Cardiac septum (tissue), 1 donor: ENCODE data around the gene GPRASP1. TPM values are rescaled to one million over a fixed set of nuclear protein-coding genes. Genes with fewer than 3 reads are reported as not detected.

Experiments used
- DNase-seq: peaks from one replicate; pipeline ENCODE4 v3.0.0-alpha.2; 2020; ENCODE audit warnings: low spot score
- intact Hi-C: fragments of 100-400 bp; cut with DNase I; formaldehyde crosslinking; loops from one replicate; pipeline ENCODE4 v1.14.0; 2022
- total RNA-seq: library from RNA; stranded (reverse); fragmentation: NEBNext Ultra II Directional; extraction: Animal tissue kit (Norgen Biotek cat#: 25700); gene quantifications from one replicate; pipeline ENCODE4 v1.2.1, GENCODE V29; 2021
- donor health status: DM: no; HTN: no; CAD: no.

GPRASP1 gene
- total RNA-seq, 1 donor from 2014 or later = 8.2 TPM

DNA sequence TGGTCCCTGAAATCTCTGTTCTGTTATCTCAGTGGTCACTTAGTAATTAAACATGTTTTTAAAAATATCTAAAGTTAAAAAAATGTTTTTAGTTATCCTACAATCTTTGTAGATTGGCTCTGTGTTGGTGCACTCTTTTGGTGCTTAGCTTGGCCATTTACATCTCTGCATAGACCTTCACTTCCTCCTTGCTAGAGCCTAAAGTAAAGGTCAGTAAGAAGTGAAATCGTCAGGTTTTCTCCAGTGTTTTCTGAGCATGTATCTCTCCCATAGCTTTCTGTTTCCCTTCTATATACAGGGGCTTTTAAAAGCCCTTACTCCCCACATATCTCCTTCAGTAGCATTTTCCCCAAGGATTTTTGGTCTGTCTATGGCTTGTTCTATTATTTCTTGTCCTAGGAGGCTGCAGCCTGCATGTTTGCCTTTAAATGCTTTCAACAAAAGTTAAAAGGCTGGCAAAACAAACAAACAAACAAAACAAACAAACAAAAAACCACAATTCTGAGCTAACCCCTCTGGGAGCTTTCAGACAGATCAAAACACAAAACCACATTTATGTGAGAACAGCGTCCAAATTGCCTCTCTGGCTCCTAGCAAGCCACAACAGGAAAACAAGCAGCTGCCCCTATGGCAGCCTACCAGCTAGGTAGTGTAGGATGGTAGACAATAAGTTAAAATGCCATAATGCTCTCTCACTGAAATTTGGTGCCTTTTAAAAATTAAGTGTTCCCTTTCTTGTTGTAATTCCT lies 33.7 kb downstream of the GPRASP1 start:
- intact Hi-C loops = no loop called here
- DNase-seq = no peak

DNA sequence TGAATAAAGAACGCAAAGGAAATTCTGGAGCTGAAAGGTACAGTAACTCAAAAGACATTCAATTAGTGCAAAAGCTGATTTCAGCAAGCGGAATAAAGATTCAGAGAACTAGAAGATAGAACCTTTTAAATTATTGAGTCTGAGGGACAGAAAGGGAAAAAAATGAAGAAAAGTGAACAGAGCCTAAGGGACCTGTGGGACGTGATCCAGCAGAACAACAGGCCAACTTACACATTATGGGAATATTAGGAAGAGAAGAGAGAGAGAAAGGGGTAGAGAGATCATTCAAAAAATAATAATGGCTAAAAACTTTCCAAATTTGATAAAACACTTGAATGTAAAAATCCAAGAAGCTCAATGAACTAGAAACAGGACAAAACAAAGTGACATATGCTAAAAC lies 43.5 kb downstream of the GPRASP1 start:
- intact Hi-C loops = no loop called here
- no peak for DNase-seq

DNA sequence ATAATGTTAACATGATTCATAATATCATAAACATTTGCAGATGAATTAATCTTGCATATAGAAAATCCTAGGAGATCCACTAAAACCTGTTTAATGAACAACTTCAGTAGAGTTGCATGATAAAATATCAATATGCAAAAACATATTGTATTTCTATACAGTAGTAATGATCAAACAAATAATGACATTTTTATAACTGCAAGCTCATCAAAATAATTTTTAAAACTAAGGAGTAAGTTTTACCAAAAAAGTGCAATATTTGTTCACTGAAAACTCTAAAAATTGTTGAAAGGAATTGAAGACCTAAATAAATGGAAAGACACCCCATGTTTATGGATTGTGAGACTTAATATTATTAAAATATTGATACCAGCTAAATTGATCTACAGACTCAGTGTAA lies 45.0 kb downstream of the GPRASP1 start:
- intact Hi-C loops = no loop called here
- DNase-seq = no peak

DNA sequence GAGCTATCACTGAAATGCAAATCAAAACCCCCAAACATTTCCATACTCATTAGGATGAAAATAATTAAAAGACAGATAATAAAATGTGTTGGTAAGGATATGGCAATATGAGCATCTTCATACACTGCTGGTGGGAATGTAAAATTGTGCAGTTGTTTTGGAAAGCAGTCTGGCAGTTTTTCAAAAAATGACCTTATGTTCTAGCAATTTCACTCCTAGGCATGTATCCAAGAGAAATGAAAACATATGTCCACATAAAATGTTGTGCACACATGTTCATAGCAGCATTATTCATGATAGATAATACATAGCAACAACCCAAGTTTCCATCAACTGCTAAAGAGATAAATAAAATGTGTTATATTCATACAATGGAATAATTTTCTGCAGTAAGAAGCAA lies 46.2 kb downstream of the GPRASP1 start:
- no peak for DNase-seq
- intact Hi-C loops = no loop called here

Other genes starting within 250 kb of the GPRASP1 start
- not detected for gene NXF2B, start 211.5 kb upstream of the GPRASP1 start, total RNA-seq
- not detected for gene TCP11X2, start 179.7 kb upstream of the GPRASP1 start, total RNA-seq
- gene TMSB15A, start 134.7 kb upstream of the GPRASP1 start, total RNA-seq = not detected
- 5.4 TPM for gene ARMCX5, start 52.0 kb upstream of the GPRASP1 start, total RNA-seq
- gene GPRASP2, start 61.0 kb downstream of the GPRASP1 start, total RNA-seq = 17.7 TPM
- 5.7 TPM for gene GPRASP3, start 69.3 kb downstream of the GPRASP1 start, total RNA-seq